ENCODE measurements around the gene SLC1A2.

- TF ChIP-seq CTCF (IDR thresholded peaks at IDR 0.05) (no peak), POLR2A (IDR thresholded peaks at IDR 0.05) (no peak)
Observed at GRCh38 chr11:35311331-35311730, 108.0 kb downstream of the SLC1A2 start.

Measured in heart left ventricle (tissue), 13 donors.